ENCODE results near the gene SUSD3. TPM values are rescaled to one million over a fixed set of nuclear protein-coding genes. Genes with fewer than 3 reads are reported as not detected.

The SUSD3 gene
- total and polyA plus RNA-seq, 4 donors: 4.1 to 19.2 (median 11.8) TPM

DNA sequence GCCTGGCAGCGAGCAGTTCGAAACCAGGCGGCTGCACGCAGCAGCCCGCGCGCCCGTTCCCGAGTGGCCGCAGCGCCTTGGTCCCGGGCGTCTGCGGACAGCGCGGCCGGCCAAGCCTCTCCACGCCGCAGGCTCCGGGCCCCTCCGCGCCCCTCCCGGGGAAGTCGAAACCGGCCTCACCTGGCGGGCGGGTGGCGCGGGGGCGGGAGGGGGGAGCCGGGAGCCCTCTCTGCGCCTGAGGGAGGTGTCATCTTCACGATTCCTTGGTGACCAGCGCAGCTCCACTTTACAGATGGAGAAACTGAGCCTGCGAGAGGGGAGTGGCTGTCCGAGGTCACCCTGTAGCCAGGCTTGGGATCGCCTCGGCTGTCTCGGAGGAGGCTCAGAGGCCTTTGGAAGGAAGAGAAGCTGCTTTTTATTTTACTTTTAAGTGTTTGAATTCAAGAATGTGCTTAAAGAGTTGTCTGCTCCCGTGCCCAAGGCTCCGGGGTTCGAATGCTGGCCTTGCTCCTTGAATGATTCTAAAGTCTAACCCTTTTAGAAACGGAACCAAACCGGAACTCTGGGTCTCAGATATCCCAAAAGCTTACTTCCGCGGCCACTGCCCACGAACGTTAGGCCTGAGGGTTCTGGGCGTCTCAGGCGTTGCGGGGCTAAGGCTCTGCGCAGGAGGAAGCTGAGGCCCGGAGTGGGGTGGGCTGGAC lies 662 bp downstream of the SUSD3 start:
- Histone ChIP-seq H3K9me3 (ENCODE audit: control insufficient read depth in 4 of 4, low read length in 3 of 4) (no peaks in the 10 kb centered on the region), H3K36me3 (ENCODE audit: control insufficient read depth in 4 of 4, insufficient read depth in 3 of 4, low read depth in 1 of 4, low read length in 3 of 4) (no peaks in the 10 kb centered on the region), H3K4me1 (ENCODE audit: control insufficient read depth in 4 of 4, insufficient read depth in 4 of 4, low read length in 3 of 4) (peaks cover 9 to 40% (median 30%) of the 10 kb centered on the region in 4 donors), H3K27ac (ENCODE audit: low read depth in 1 of 2, low read length in 2 of 2) (peak overlapping the region; percentile 62), H3K27me3 (ENCODE audit: control insufficient read depth in 4 of 4, insufficient read depth in 4 of 4, low read length in 3 of 4) (no peaks in the 10 kb centered on the region), H3K9ac (ENCODE audit: low read depth in 1 of 2, low read length in 2 of 2) (peak overlapping the region; percentile 42 to 48), H3K4me3 (ENCODE audit: low read depth in 1 of 3, low read length in 3 of 3) (peak overlapping the region; percentile 31 to 71 (median 61))
- DNase-seq (ENCODE audit: low spot score): no peak
- no peak for TF ChIP-seq NR2F2 (IDR thresholded peaks at IDR 0.05)
- 27% methylated on average over 53 of the region's 53 CpGs for WGBS

DNA sequence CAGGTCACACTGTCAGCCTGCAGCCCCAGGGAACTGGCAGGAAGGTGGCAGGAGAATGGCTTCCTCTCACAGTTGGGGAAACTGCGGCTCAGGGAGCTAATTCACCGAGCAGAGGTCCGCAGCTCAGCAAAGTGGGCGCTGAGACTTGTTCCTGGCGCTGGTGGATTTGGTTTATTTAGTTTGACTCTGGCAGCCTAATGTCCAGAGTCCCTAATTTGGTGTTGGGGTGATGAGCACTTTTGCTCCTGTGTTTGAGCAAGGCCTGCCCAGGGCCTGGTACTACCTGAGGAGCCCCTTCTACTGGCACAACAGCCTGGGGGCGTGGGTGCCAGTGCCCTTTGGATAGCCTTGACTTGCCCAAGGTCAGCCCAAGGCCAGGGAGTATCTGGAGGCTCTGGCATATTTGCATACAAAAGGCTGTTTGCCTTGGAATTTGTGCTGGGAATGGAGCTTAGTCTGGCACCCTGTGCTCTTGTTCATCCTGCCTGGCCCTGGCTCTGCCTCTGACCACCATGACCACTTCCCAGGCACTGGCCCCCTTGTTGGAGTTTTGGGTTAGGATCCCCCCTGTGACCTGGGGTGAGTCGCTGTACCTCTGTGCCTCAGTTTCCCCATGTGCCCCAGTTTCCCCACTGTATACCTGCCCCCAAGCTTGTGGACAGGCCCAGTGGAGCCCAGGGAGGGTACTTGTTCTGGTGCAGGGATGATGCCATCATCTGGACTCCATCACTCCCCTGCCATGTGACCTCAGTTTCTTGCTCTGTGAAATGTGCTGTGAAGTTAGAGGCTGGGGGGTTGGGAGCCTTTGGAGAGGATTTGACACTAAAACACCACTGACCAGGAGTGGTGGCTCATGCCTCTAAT lies 1.4 kb downstream of the SUSD3 start:
- Histone ChIP-seq H3K27ac (ENCODE audit: low read depth in 1 of 2, low read length in 2 of 2) (peak overlapping the region; percentile 39 to 62), H3K27me3 (ENCODE audit: control insufficient read depth in 4 of 4, insufficient read depth in 4 of 4, low read length in 3 of 4) (no peaks in the 10 kb centered on the region), H3K36me3 (ENCODE audit: control insufficient read depth in 4 of 4, insufficient read depth in 3 of 4, low read depth in 1 of 4, low read length in 3 of 4) (no peaks in the 10 kb centered on the region), H3K9me3 (ENCODE audit: control insufficient read depth in 4 of 4, low read length in 3 of 4) (no peaks in the 10 kb centered on the region), H3K4me3 (ENCODE audit: low read depth in 1 of 3, low read length in 3 of 3) (peak overlapping the region in 1 of 3 donors; percentile 71), H3K4me1 (ENCODE audit: control insufficient read depth in 4 of 4, insufficient read depth in 4 of 4, low read length in 3 of 4) (peaks cover 9 to 40% (median 30%) of the 10 kb centered on the region in 4 donors), H3K9ac (ENCODE audit: low read depth in 1 of 2, low read length in 2 of 2) (peak overlapping the region in 1 of 2 donors; percentile 42)
- 81% methylated on average over 7 of the region's 7 CpGs for WGBS
- no peak for DNase-seq (ENCODE audit: low spot score)
- TF ChIP-seq, protein P1, sequence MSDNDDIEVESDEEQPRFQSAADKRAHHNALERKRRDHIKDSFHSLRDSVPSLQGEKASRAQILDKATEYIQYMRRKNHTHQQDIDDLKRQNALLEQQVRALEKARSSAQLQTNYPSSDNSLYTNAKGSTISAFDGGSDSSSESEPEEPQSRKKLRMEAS (IDR thresholded peaks at IDR 0.05): no peak
- TF ChIP-seq TAF1 (conservative IDR thresholded peaks at IDR 0.05): no peak
- TF ChIP-seq, protein P2, sequence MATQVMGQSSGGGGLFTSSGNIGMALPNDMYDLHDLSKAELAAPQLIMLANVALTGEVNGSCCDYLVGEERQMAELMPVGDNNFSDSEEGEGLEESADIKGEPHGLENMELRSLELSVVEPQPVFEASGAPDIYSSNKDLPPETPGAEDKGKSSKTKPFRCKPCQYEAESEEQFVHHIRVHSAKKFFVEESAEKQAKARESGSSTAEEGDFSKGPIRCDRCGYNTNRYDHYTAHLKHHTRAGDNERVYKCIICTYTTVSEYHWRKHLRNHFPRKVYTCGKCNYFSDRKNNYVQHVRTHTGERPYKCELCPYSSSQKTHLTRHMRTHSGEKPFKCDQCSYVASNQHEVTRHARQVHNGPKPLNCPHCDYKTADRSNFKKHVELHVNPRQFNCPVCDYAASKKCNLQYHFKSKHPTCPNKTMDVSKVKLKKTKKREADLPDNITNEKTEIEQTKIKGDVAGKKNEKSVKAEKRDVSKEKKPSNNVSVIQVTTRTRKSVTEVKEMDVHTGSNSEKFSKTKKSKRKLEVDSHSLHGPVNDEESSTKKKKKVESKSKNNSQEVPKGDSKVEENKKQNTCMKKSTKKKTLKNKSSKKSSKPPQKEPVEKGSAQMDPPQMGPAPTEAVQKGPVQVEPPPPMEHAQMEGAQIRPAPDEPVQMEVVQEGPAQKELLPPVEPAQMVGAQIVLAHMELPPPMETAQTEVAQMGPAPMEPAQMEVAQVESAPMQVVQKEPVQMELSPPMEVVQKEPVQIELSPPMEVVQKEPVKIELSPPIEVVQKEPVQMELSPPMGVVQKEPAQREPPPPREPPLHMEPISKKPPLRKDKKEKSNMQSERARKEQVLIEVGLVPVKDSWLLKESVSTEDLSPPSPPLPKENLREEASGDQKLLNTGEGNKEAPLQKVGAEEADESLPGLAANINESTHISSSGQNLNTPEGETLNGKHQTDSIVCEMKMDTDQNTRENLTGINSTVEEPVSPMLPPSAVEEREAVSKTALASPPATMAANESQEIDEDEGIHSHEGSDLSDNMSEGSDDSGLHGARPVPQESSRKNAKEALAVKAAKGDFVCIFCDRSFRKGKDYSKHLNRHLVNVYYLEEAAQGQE (IDR thresholded peaks at IDR 0.05): no peak
- no peak for TF ChIP-seq FOXA1 (IDR thresholded peaks at IDR 0.05)
- TF ChIP-seq, protein P3, sequence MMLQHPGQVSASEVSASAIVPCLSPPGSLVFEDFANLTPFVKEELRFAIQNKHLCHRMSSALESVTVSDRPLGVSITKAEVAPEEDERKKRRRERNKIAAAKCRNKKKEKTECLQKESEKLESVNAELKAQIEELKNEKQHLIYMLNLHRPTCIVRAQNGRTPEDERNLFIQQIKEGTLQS (IDR thresholded peaks at IDR 0.05): no peak

DNA sequence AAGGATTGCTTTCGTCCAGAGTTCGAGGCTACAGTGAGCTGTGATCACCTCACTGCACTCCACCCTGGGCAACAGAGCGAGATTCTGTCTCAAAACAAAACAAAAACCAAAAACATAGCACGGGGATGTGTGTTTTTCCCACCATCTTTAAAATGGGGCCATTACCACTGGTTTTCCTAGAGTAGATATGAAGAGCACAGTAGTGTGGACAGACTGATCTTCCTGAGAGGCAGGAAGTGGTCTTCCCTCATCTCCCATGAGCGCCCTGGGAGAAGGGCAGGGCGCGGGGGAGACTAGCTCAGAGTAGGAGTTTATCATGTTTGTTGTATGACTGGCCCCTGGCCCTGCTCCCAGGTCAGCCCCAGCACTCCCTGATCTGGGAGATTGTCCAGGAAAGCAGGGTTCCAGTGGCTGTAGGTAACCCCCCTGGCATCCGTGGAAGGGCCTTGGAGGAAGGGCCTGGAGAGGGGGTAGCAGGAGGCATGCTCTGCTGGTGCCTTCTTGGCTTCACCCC lies 2.3 kb downstream of the SUSD3 start:
- Histone ChIP-seq H3K27me3 (ENCODE audit: control insufficient read depth in 4 of 4, insufficient read depth in 4 of 4, low read length in 3 of 4) (no peaks in the 10 kb centered on the region), H3K4me1 (ENCODE audit: control insufficient read depth in 4 of 4, insufficient read depth in 4 of 4, low read length in 3 of 4) (peaks cover 9 to 40% (median 30%) of the 10 kb centered on the region in 4 donors), H3K9ac (ENCODE audit: low read depth in 1 of 2, low read length in 2 of 2) (peak overlapping the region in 1 of 2 donors; percentile 36), H3K4me3 (ENCODE audit: low read depth in 1 of 3, low read length in 3 of 3) (no peak overlapping the region), H3K9me3 (ENCODE audit: control insufficient read depth in 4 of 4, low read length in 3 of 4) (no peaks in the 10 kb centered on the region), H3K36me3 (ENCODE audit: control insufficient read depth in 4 of 4, insufficient read depth in 3 of 4, low read depth in 1 of 4, low read length in 3 of 4) (no peaks in the 10 kb centered on the region), H3K27ac (ENCODE audit: low read depth in 1 of 2, low read length in 2 of 2) (peak overlapping the region; percentile 39 to 48)
- DNase-seq (ENCODE audit: low spot score): no peak
- WGBS: 53% methylated on average over 8 of the region's 8 CpGs
- TF ChIP-seq FOXA1 (IDR thresholded peaks at IDR 0.05): no peak
- TF ChIP-seq TAF1 (conservative IDR thresholded peaks at IDR 0.05): no peak
- TF ChIP-seq, protein P2 (IDR thresholded peaks at IDR 0.05): no peak
- TF ChIP-seq GABPA (IDR thresholded peaks at IDR 0.05 in 1 of 2, conservative IDR thresholded peaks at IDR 0.05 in 1 of 2): no peak
- TF ChIP-seq, protein P4, sequence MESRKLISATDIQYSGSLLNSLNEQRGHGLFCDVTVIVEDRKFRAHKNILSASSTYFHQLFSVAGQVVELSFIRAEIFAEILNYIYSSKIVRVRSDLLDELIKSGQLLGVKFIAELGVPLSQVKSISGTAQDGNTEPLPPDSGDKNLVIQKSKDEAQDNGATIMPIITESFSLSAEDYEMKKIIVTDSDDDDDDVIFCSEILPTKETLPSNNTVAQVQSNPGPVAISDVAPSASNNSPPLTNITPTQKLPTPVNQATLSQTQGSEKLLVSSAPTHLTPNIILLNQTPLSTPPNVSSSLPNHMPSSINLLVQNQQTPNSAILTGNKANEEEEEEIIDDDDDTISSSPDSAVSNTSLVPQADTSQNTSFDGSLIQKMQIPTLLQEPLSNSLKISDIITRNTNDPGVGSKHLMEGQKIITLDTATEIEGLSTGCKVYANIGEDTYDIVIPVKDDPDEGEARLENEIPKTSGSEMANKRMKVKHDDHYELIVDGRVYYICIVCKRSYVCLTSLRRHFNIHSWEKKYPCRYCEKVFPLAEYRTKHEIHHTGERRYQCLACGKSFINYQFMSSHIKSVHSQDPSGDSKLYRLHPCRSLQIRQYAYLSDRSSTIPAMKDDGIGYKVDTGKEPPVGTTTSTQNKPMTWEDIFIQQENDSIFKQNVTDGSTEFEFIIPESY (IDR thresholded peaks at IDR 0.05): no peak
- peak; percentile 41 for TF ChIP-seq SP1 (IDR thresholded peaks at IDR 0.05)
- TF ChIP-seq RAD21 (IDR thresholded peaks at IDR 0.05): no peak
- TF ChIP-seq YY1 (IDR thresholded peaks at IDR 0.05): peak; percentile 44
- peak; percentile 26 to 53 for TF ChIP-seq HNF4A (conservative IDR thresholded peaks at IDR 0.05)
- TF ChIP-seq RXRA (IDR thresholded peaks at IDR 0.05): peak; percentile 37 to 54
- TF ChIP-seq JUND (IDR thresholded peaks at IDR 0.05): peak in 1 of 2 donors; percentile 29
